VCaP (cell line): ENCODE measurements around the gene COMMD4.

Experiments
- H3K27ac ChIP-seq: fragments of 450-650 bp; 2 replicates; pipeline ENCODE4 v1.5.1; 2017
- CTCF ChIP-seq: fragments of 450-650 bp; conservative IDR thresholded peaks from 2 replicates; pipeline ENCODE4 v1.5.1; 2017; ENCODE audit warnings: mild to moderate bottlenecking, moderate library complexity

Gene COMMD4

GRCh38 chr15:75361989-75362641 is 26.3 kb downstream of the COMMD4 start:
- H3K27ac ChIP-seq, result no peak overlapping the region
- no peak for TF ChIP-seq CTCF

- H3K27ac ChIP-seq, result no peak overlapping the region
- TF ChIP-seq CTCF, result no peak
Observed at GRCh38 chr15:75362642-75363249, 26.9 kb downstream of the COMMD4 start.

GRCh38 chr15:75363786-75364185 is 27.9 kb downstream of the COMMD4 start:
- no peak overlapping the region for H3K27ac ChIP-seq

GRCh38 chr15:75364881-75365280 is 29.0 kb downstream of the COMMD4 start:
- H3K27ac ChIP-seq, result no peak overlapping the region
- no peak for TF ChIP-seq CTCF

More at GRCh38 chr15:75363786-75364185, 27.9 kb downstream of the COMMD4 start:
- TF ChIP-seq CTCF, result no peak

GRCh38 chr15:75366163-75366562 is 30.3 kb downstream of the COMMD4 start:
- no peak for TF ChIP-seq CTCF

GRCh38 chr15:75367006-75367405 is 31.1 kb downstream of the COMMD4 start:
- peak overlapping the region; percentile 99 for H3K27ac ChIP-seq
- TF ChIP-seq CTCF, result no peak

More at GRCh38 chr15:75366163-75366562, 30.3 kb downstream of the COMMD4 start:
- H3K27ac ChIP-seq, result no peak overlapping the region; the same call in 1 of the 2 replicates

GRCh38 chr15:75367406-75367912 is 31.6 kb downstream of the COMMD4 start:
- TF ChIP-seq CTCF, result no peak
- peak overlapping the region; percentile 99 for H3K27ac ChIP-seq
